Cardiac fibroblast (primary cell): ENCODE results near the gene ACOT13.
"Not testable (repeated sequence)": the region's sequence is repeated elsewhere in the genome, so short reads cannot be mapped to it uniquely, and the experiment has no call there.

Experiments
- DNase-seq, 2 donors: peaks; one replicate each; pipeline versions ENCODE4 v3.0.0 to v3.0.0-alpha.2; 2010; ENCODE audit warnings: low read depth in 2 of 2
- H3K4me3 ChIP-seq, 2 donors: replicated peaks in 1 of 2; 1 replicate in 1 of 2; 2 replicates in 1 of 2; pipeline ENCODE4 v1.5.1; 2011; ENCODE audit warnings: low read depth in 2 of 2, low read length in 2 of 2, mild to moderate bottlenecking in 2 of 2, moderate library complexity in 1 of 2
- CTCF ChIP-seq: IDR thresholded peaks from one replicate; pipeline ENCODE4 v1.5.1; 2011; ENCODE audit warnings: low read depth, mild to moderate bottlenecking, low read length, inconsistent platforms

The ACOT13 gene

DNA sequence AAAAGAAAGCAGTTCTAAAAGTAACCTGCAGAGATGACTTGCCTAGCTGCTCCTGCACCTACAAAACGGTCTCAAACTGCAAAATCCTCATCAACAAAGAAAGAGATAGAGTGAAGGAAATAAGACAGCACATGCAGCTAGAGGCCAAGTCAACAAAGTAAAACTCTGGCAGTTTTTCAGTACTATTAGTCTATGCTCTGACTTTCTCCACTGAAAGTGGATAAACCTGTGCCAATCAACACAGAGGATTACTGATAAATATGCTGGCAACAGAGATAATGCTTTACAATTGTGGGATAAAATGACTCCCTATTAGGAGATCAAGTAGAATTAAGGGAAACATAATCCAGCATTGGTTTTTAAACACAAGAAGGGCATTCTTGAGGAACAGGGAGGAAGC lies 34.3 kb upstream of the ACOT13 start:
- no peak overlapping the region for H3K4me3 ChIP-seq
- TF ChIP-seq CTCF = no peak
- no peak for DNase-seq

DNA sequence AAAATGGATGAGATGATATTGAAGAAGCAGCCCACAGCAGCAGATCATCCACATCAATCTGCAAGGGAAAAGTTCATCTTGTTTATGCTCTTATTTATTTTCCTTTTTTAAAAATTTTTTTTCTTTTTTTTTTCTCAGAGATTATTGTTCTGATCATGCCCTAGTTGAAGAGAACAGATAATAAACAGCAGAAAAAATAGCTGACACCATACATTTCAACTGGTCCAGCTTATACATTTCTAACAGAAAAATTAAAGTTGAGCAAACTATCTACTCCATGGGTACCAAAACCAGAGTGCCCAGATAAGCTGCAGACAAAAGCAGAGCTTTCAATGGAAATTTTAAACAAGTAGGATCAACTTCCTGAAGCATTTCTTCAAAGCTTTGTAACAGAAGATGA lies 30.2 kb upstream of the ACOT13 start:
- H3K4me3 ChIP-seq = no peak overlapping the region
- TF ChIP-seq CTCF = no peak
- no peak for DNase-seq

DNA sequence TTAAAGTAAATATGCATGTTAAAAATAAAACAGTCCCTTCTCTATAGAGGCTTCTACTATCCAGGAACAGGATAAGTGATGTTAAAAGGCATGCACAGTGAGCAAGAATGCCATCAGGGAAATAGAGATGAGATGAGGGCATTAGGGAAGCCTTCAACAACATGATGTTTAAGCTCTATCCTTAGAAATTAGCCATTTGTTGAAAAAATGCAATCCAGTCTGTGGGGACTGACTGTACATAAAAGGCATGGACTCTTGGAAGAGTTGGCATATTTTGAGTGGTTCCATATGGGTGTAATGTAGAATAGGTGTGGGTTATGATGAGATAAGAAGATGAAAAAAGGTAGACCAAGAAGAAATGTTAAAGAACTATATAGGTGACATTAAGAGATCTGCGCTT lies 26.7 kb upstream of the ACOT13 start:
- no peak overlapping the region for H3K4me3 ChIP-seq
- DNase-seq = no peak
- no peak for TF ChIP-seq CTCF

DNA sequence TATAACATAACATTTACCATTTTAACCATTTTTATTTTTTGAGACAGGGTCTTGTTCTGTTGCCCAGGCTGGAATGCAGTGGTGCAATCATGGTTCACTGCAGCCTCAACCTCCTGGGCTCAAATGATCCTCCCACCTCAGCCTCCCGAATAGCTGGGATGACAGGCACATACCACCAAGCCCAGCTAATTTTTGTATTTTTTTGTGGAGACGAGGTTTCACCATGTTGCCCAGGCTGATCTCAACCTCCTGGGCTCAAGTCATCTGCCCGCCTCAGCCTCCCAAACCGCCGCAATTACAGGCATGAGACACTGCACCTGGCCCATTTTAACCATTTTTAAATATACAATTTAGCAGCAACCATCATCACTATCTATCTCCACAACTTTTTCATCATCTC lies 26.2 kb upstream of the ACOT13 start:
- not testable (repeated sequence) for H3K4me3 ChIP-seq, DNase-seq

- no peak for DNase-seq
- H3K4me3 ChIP-seq = no peak overlapping the region
- TF ChIP-seq CTCF = no peak
Measured at GRCh38 chr6:24642061-24642460, 24.8 kb upstream of the ACOT13 start.

DNA sequence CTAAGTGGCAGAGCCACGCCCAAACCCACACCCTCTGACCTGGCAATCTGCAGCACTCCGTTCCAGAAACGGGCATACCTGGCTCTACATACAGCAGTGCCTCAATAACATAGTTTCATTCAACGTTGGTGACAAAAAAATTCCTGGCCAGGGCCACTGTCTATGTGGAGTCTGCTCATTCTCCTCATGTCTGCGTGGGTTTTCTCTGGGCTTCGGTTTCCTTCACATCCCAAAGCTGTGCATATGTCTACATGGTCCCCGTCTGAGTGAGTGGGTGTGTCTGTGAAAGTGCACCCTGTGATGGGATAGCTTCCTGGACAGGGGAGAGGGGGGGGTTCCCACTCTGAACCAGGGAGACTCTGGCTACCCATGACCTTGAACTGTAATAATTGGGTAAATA lies 23.0 kb upstream of the ACOT13 start:
- no peak overlapping the region for H3K4me3 ChIP-seq
- TF ChIP-seq CTCF = no peak
- DNase-seq = no peak

GRCh38 chr6:24644377-24644776 lies 22.5 kb upstream of the ACOT13 start:
- H3K4me3 ChIP-seq = no peak overlapping the region
- no peak for DNase-seq
- TF ChIP-seq CTCF = no peak
